ENCODE data around the gene RASIP1. TPM values are rescaled to one million over a fixed set of nuclear protein-coding genes. Genes with fewer than 3 reads are reported as not detected.
A peak's percentile ranks its signal among the peaks of the same experiment; 100 is the strongest.
"Not testable (repeated sequence)": the region's sequence is repeated elsewhere in the genome, so short reads cannot be mapped to it uniquely, and the experiment has no call there.

Gene RASIP1
- total RNA-seq, 3 donors from 2014 or later, result 7.7 to 28.2 (median 10.7) TPM

DNA sequence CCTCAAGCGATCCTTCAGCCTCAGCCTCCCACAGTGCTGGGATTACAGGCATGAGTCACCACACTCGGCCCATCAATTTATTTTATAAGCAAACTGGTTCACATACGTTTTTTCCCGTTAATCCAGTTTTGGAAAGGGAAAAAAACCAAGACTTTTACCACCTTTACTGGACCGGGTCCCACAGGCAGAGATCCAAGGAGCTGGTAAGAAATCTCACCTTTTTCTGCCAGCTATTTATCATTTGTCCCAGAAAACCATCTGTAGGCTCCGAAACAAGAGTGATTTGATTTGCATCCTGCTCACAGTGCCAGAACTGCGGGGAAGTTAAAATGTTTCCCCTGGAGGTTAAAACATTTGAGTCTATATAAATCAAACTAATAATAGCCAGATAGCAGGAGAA is 51.0 kb downstream of the RASIP1 start:
- DNase-seq (ENCODE audit: low spot score in 2 of 2), result no peak
- Histone ChIP-seq H3K4me3 (no peak overlapping the region), H3K27ac (peak overlapping the region; percentile 11 to 43), H3K27me3 (no peaks in the 10 kb centered on the region), H3K4me1 (no peaks in the 10 kb centered on the region), H3K36me3 (no peaks in the 10 kb centered on the region), H3K9me3 (no peaks in the 10 kb centered on the region)
- intact Hi-C loops (cut with DNase I; ENCODE audit: low total_unique reads), result no loop called here
- TF ChIP-seq POLR2A (IDR thresholded peaks at IDR 0.05) (no peak), POLR2AphosphoS5 (IDR thresholded peaks at IDR 0.05) (no peak)
- TF ChIP-seq, protein P1, sequence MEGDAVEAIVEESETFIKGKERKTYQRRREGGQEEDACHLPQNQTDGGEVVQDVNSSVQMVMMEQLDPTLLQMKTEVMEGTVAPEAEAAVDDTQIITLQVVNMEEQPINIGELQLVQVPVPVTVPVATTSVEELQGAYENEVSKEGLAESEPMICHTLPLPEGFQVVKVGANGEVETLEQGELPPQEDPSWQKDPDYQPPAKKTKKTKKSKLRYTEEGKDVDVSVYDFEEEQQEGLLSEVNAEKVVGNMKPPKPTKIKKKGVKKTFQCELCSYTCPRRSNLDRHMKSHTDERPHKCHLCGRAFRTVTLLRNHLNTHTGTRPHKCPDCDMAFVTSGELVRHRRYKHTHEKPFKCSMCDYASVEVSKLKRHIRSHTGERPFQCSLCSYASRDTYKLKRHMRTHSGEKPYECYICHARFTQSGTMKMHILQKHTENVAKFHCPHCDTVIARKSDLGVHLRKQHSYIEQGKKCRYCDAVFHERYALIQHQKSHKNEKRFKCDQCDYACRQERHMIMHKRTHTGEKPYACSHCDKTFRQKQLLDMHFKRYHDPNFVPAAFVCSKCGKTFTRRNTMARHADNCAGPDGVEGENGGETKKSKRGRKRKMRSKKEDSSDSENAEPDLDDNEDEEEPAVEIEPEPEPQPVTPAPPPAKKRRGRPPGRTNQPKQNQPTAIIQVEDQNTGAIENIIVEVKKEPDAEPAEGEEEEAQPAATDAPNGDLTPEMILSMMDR (IDR thresholded peaks at IDR 0.05), result no peak

DNA sequence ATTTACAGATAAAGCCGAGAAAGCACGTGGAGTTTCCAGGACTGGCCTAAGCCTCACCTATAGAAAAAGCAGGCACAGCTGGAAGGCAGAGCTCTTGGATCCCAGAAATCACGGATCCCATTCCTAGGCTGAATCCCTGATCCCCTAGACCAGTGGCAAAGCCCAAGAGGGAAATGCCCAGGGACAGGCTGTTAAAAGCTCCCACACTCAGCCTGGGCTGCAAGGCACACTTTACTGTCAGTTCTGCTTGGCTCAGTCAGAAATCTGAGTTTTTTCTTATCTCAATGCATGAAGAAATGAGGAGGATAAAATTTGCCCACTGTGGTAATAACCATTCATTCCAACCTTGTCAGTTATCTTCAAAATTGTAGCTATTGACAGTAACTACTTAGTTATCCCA is 52.6 kb downstream of the RASIP1 start:
- no peak overlapping the region for H3K27ac ChIP-seq
- no peak for TF ChIP-seq POLR2AphosphoS5 (IDR thresholded peaks at IDR 0.05)
- TF ChIP-seq, protein P1 (IDR thresholded peaks at IDR 0.05), result no peak
- no peak for TF ChIP-seq POLR2A (IDR thresholded peaks at IDR 0.05)

DNA sequence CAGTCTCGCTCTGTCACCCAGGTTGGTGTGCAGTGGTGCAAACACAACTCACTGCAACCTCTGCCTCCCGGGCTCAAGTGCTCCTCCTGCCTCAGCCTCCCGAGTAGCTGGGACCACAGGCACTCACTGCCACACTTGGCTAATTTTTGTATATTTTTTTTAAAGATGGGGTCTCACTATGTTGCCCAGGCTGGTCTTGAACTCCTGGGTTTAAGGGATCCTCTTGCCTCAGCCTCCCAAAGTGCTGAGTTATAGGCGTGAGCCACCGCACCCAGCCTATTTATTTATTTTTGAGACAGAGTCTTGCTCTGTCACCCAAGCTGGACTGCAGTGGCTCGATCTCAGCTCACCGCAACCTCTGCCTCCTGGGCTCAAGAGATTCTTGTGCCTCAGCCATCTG is 53.8 kb downstream of the RASIP1 start:
- H3K27me3 ChIP-seq; H3K27ac ChIP-seq; H3K36me3 ChIP-seq; intact Hi-C loops (cut with DNase I; ENCODE audit: low total_unique reads); H3K9me3 ChIP-seq; H3K4me3 ChIP-seq; H3K4me1 ChIP-seq; DNase-seq (ENCODE audit: low spot score in 2 of 2): not testable (repeated sequence)

More for the DNA sequence above, 52.6 kb downstream of the RASIP1 start:
- Histone ChIP-seq H3K9me3 (no peaks in the 10 kb centered on the region), H3K4me3 (no peak overlapping the region), H3K27me3 (no peaks in the 10 kb centered on the region), H3K36me3 (no peaks in the 10 kb centered on the region), H3K4me1 (no peaks in the 10 kb centered on the region)
- intact Hi-C loops (cut with DNase I; ENCODE audit: low total_unique reads), result no loop called here
- DNase-seq (ENCODE audit: low spot score in 2 of 2), result no peak

DNA sequence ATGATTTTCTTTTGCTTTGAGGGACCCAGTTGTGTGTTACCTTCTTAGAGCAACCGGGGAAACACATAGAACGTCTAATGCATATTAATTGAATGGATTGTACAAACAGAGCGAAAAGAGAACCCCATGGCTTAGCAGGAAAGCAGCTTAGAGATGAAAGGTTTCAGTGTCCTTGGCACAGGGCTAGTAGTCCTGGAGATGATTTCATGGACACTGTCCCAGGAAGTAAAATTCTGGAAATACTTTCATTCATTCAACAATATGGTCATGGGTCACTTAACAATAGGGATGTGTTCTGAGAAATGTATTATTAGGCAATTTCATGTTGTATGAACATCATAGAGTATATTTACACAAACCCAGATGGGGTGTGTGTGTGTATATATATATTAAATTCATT is 54.3 kb downstream of the RASIP1 start:
- H3K36me3 ChIP-seq, result no peaks in the 10 kb centered on the region
- no peaks in the 10 kb centered on the region for H3K9me3 ChIP-seq
- no peaks in the 10 kb centered on the region for H3K27me3 ChIP-seq
- no peaks in the 10 kb centered on the region for H3K4me1 ChIP-seq
- peak overlapping the region in 1 of 2 donors; percentile 68 for H3K27ac ChIP-seq
- no peak overlapping the region for H3K4me3 ChIP-seq
- intact Hi-C loops (cut with DNase I; ENCODE audit: low total_unique reads), result no loop called here
- no peak for DNase-seq (ENCODE audit: low spot score in 2 of 2)
- TF ChIP-seq POLR2A (IDR thresholded peaks at IDR 0.05) (no peak), POLR2AphosphoS5 (IDR thresholded peaks at IDR 0.05) (no peak)
- TF ChIP-seq, protein P1 (IDR thresholded peaks at IDR 0.05), result no peak

DNA sequence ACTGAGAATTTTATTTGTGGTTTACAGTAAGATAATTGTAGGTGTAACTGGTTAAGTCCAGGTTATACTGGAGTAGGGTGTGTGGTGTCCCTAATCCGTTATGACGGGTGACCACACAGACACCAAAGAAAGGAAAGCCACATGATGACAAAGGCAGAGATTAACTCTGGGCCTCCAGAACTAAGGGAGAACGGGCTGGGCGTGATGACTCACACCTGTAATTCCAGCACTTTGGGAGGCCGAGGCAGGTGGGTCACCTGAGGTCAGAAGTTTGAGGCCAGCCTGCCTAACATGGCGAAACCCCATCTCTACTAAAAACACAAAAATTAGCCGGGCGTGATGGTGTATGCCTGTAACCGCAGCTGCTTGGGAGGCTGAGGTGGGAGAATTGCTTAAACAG is 54.8 kb downstream of the RASIP1 start:
- intact Hi-C loops (cut with DNase I; ENCODE audit: low total_unique reads), result no loop called here
- no peak overlapping the region for H3K4me3 ChIP-seq
- DNase-seq (ENCODE audit: low spot score in 2 of 2), result no peak
- H3K36me3 ChIP-seq, result no peaks in the 10 kb centered on the region
- H3K27ac ChIP-seq, result peak overlapping the region; percentile 21 to 68
- no peaks in the 10 kb centered on the region for H3K9me3 ChIP-seq
- no peak for TF ChIP-seq POLR2AphosphoS5 (IDR thresholded peaks at IDR 0.05)
- TF ChIP-seq, protein P1 (IDR thresholded peaks at IDR 0.05), result no peak
- TF ChIP-seq POLR2A (IDR thresholded peaks at IDR 0.05), result no peak
- no peaks in the 10 kb centered on the region for H3K4me1 ChIP-seq
- H3K27me3 ChIP-seq, result no peaks in the 10 kb centered on the region

DNA sequence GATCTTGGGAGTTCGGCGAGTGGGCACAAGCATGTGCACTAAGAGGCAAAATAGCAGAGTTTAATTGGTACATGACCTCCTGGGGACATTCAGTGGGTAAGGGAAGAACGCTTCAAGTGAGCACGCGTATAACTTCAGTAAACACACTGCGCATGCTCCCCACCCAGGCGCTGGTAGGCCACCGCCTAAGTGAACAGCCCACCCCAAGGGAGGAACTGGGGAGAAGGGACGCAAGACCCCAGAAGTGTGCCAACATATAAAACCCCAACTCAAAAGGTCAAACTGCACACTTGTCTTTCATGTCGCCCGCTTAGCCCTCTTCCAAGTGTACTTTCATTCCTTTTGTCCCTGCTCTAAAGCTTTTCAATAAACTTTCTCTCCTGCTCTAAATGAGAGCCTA is 57.1 kb downstream of the RASIP1 start:
- no peaks in the 10 kb centered on the region for H3K36me3 ChIP-seq
- DNase-seq (ENCODE audit: low spot score in 2 of 2), result no peak
- no peak overlapping the region for H3K27ac ChIP-seq
- no peak overlapping the region for H3K4me3 ChIP-seq
- no peaks in the 10 kb centered on the region for H3K9me3 ChIP-seq
- H3K27me3 ChIP-seq, result no peaks in the 10 kb centered on the region
- TF ChIP-seq, protein P1 (IDR thresholded peaks at IDR 0.05), result no peak
- no peak for TF ChIP-seq POLR2AphosphoS5 (IDR thresholded peaks at IDR 0.05)
- no peak for TF ChIP-seq POLR2A (IDR thresholded peaks at IDR 0.05)
- H3K4me1 ChIP-seq, result no peaks in the 10 kb centered on the region
- intact Hi-C loops (cut with DNase I; ENCODE audit: low total_unique reads), result no loop called here
